Upper lobe of left lung (tissue), 6 donors: ENCODE measurements around the gene GNG2. TPM values are rescaled to one million over a fixed set of nuclear protein-coding genes. Genes with fewer than 3 reads are reported as not detected.

Experiments
- ATAC-seq, 2 donors: fragments of 200-7000 bp; cut with Tn5 transposase; one replicate each; pipeline ENCODE4 v1.9.1; 2022; ENCODE audit warnings: mild to moderate bottlenecking in 2 of 2, moderate library complexity in 2 of 2; ENCODE audit not compliant: low FRiP score in 2 of 2
- DNase-seq, 2 donors: peaks; one replicate each; pipeline ENCODE4 v3.0.0-alpha.2; 2019 to 2020
- H3K27ac ChIP-seq, 4 donors: fragments of 200-600 bp; sonication (generic); one replicate each; pipeline ENCODE4 v1.5.1; 2016 to 2019
- H3K27me3 ChIP-seq, 4 donors: fragments of 200-600 bp; sonication (generic); one replicate each; pipeline ENCODE4 v1.5.1; 2017 to 2019
- H3K36me3 ChIP-seq, 4 donors: fragments of 200-600 bp; sonication (generic); one replicate each; pipeline ENCODE4 v1.5.1; 2016 to 2019
- H3K4me1 ChIP-seq, 4 donors: fragments of 200-600 bp; sonication (generic); one replicate each; pipeline ENCODE4 v1.5.1; 2018 to 2019
- H3K4me3 ChIP-seq, 4 donors: fragments of 200-600 bp; sonication (generic); one replicate each; pipeline ENCODE4 v1.5.1; 2017 to 2019; ENCODE audit warnings: mild to moderate bottlenecking in 2 of 4, moderate library complexity in 1 of 4
- H3K9me3 ChIP-seq, 4 donors: fragments of 200-600 bp; sonication (generic); one replicate each; pipeline ENCODE4 v1.5.1; 2018 to 2019
- CTCF ChIP-seq, 6 experiments: fragments of 450-650 bp in 4 of 6; fragments of 200-600 bp in 2 of 6; sonication (generic) in 2 of 6; IDR thresholded peaks; one replicate each; pipeline ENCODE4 v1.5.1; 2016 to 2019; ENCODE audit warnings: antibody characterized with exemption in 6 of 6
- EP300 ChIP-seq, 4 donors: sonication (generic); formaldehyde crosslinking; IDR thresholded peaks; one replicate each; pipeline ENCODE4 v1.5.1; 2017; ENCODE audit warnings: antibody characterized with exemption in 4 of 4, control low read depth in 2 of 4
- POLR2A ChIP-seq, 4 donors: fragments of 450-650 bp; IDR thresholded peaks; one replicate each; pipeline ENCODE4 v1.5.1; 2016 to 2017; ENCODE audit warnings: antibody characterized with exemption in 4 of 4, mild to moderate bottlenecking in 2 of 4
- POLR2AphosphoS5 ChIP-seq, 2 donors: sonication (generic); formaldehyde crosslinking; IDR thresholded peaks; one replicate each; pipeline ENCODE4 v1.5.1; 2017; ENCODE audit warnings: antibody characterized with exemption in 2 of 2
- WGBS, 2 donors: methylation state at CpG; one replicate each; pipeline ENCODE4 v1.1.5; 2017 to 2018; 5-methylcytosine and 5-hydroxymethylcytosine counted together
- total RNA-seq, 6 donors: library from RNA; depleted of rRNA in 4 of 6; stranded (reverse); fragments of >200 nt in 4 of 6; gene quantifications; one replicate each; pipeline versions ENCODE4 v1.1.0 to v1.2.1, GENCODE V29; 2016 to 2021
- donor health status: DM: no; HTN: no; CAD: no; lungs with moderate emphysema.
- donor health status: DM: no; HTN: yes; CAD: no; lungs with severe emphysema.

The GNG2 gene
- total RNA-seq, 6 donors from 2014 or later, result 4.2 to 29.0 (median 10.1) TPM

- DNase-seq (no peak), ATAC-seq (no peak)
- Histone ChIP-seq H3K27me3 (no peaks in the 10 kb centered on the region), H3K36me3 (no peaks in the 10 kb centered on the region), H3K9me3 (no peaks in the 10 kb centered on the region), H3K4me1 (no peaks in the 10 kb centered on the region), H3K4me3 (no peak overlapping the region), H3K27ac (no peak overlapping the region)
- no peak for TF ChIP-seq CTCF (IDR thresholded peaks at IDR 0.05)
- 74 to 82% methylated on average over 8 of the region's 8 CpGs for WGBS, 2 donors
Observed at GRCh38 chr14:51929910-51930682, 69.7 kb downstream of the GNG2 start.

DNA sequence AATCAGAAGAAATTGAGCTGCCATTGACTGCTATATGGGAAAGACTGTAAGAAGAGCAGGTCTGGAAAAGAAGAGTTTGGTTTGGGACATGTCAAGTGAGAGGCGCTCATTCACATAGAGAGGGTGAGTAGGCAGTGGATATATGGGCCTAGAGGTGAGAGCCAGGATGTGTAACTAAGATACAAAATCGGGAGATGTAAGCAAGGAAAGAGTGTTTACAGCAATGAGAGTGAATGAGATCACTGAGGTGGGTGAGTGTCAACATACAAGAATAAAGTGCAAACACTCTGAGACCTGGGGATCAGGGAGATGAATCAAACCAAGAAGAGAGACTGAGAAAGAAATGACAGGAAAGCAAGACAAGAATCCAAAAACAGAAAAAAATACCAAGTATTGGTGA, 70.9 kb downstream of the GNG2 start:
- DNase-seq, result no peak
- WGBS, 2 donors, result 75 to 83% methylated on average over 2 of the region's 2 CpGs
- H3K27ac ChIP-seq, result no peak overlapping the region
- H3K36me3 ChIP-seq, result no peaks in the 10 kb centered on the region
- no peak for ATAC-seq
- H3K9me3 ChIP-seq, result no peaks in the 10 kb centered on the region
- H3K4me1 ChIP-seq, result no peaks in the 10 kb centered on the region
- H3K4me3 ChIP-seq, result no peak overlapping the region
- TF ChIP-seq POLR2AphosphoS5 (IDR thresholded peaks at IDR 0.05), result no peak
- H3K27me3 ChIP-seq, result no peaks in the 10 kb centered on the region

GRCh38 chr14:51933191-51933590, 72.8 kb downstream of the GNG2 start:
- no peaks in the 10 kb centered on the region for H3K36me3 ChIP-seq
- no peaks in the 10 kb centered on the region for H3K9me3 ChIP-seq
- no peaks in the 10 kb centered on the region for H3K4me1 ChIP-seq
- no peak overlapping the region for H3K4me3 ChIP-seq
- WGBS, 2 donors, result 43 to 47% methylated on average over 3 of the region's 3 CpGs
- no peaks in the 10 kb centered on the region for H3K27me3 ChIP-seq
- H3K27ac ChIP-seq, result no peak overlapping the region
- DNase-seq (no peak), ATAC-seq (no peak)
- TF ChIP-seq POLR2AphosphoS5 (IDR thresholded peaks at IDR 0.05), result no peak
- TF ChIP-seq EP300 (IDR thresholded peaks at IDR 0.05), result no peak

DNA sequence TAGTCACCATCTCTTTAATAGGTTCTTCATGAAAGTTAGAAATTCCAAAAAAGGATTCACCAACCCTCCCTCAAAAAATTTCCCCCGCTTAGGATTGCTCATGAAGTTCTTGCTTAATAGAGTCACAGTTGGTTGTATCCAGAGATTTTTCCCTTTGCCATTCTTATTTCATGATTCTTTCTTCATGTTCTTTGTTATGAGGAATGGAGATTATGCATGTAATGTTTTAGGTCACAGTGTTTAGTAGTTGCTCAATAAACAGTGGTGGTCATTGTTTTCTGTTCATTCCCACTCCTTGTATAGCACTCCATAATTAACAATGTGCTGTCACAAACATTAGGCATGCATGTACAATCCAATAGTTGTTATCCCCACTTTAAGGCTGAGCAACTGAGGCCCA, 77.7 kb downstream of the GNG2 start:
- WGBS, 2 donors, result 92 to 100% methylated on average over 1 of the region's 1 CpG
- no peak overlapping the region for H3K4me3 ChIP-seq
- no peak for DNase-seq

DNA sequence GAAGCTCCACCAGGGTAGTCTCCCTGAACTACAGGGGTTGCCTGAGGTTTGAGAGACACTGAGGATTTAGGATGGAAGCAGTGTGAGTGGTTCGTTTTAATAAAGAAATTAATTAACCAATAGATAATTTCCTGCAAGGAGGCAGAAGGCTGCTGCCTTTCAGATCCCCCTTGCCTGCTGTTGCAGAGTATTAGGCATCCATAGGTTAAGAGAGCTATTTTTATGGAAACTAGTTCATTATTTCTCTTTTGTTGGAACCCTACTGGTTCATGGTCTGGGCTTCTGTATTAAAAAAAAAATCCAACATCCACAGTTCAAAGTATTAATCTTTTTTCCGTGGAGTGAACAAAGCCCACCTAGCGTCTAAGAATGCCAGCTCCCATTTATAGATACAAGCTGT, 78.4 kb downstream of the GNG2 start:
- H3K27me3 ChIP-seq, result no peaks in the 10 kb centered on the region
- WGBS, 2 donors, result 79 to 81% methylated on average over 3 of the region's 3 CpGs
- DNase-seq (no peak), ATAC-seq (no peak)
- no peaks in the 10 kb centered on the region for H3K36me3 ChIP-seq
- H3K9me3 ChIP-seq, result no peaks in the 10 kb centered on the region
- H3K27ac ChIP-seq, result no peak overlapping the region
- TF ChIP-seq EP300 (IDR thresholded peaks at IDR 0.05), result no peak
- no peak for TF ChIP-seq POLR2AphosphoS5 (IDR thresholded peaks at IDR 0.05)
- no peak for TF ChIP-seq POLR2A (IDR thresholded peaks at IDR 0.05)
- no peak for TF ChIP-seq CTCF (IDR thresholded peaks at IDR 0.05)
- no peak overlapping the region for H3K4me3 ChIP-seq
- H3K4me1 ChIP-seq, result no peaks in the 10 kb centered on the region

More for the DNA sequence above, 77.7 kb downstream of the GNG2 start:
- H3K27me3 ChIP-seq, result no peaks in the 10 kb centered on the region
- H3K4me1 ChIP-seq, result no peaks in the 10 kb centered on the region
- H3K36me3 ChIP-seq, result no peaks in the 10 kb centered on the region
- H3K9me3 ChIP-seq, result no peaks in the 10 kb centered on the region
- H3K27ac ChIP-seq, result no peak overlapping the region
- no peak for ATAC-seq
- TF ChIP-seq EP300 (IDR thresholded peaks at IDR 0.05) (no peak), CTCF (IDR thresholded peaks at IDR 0.05) (no peak), POLR2A (IDR thresholded peaks at IDR 0.05) (no peak)

GRCh38 chr14:51939226-51939625, 78.8 kb downstream of the GNG2 start:
- Histone ChIP-seq H3K27ac (no peak overlapping the region), H3K9me3 (no peaks in the 10 kb centered on the region), H3K27me3 (no peaks in the 10 kb centered on the region), H3K4me1 (no peaks in the 10 kb centered on the region), H3K4me3 (no peak overlapping the region), H3K36me3 (no peaks in the 10 kb centered on the region)
- 91 to 92% methylated on average over 6 of the region's 6 CpGs for WGBS, 2 donors
- DNase-seq (no peak), ATAC-seq (no peak)
- TF ChIP-seq CTCF (IDR thresholded peaks at IDR 0.05) (no peak), POLR2AphosphoS5 (IDR thresholded peaks at IDR 0.05) (no peak), EP300 (IDR thresholded peaks at IDR 0.05) (no peak), POLR2A (IDR thresholded peaks at IDR 0.05) (no peak)
